ENCODE measurements around the gene POLR3GL.

GRCh38 chr1:145982010-145982723 lies 17.7 kb downstream of the POLR3GL start:
- TF ChIP-seq CTCF (optimal IDR thresholded peaks at IDR 0.05 in 1 of 3, IDR thresholded peaks at IDR 0.05 in 1 of 3, conservative IDR thresholded peaks at IDR 0.05 in 1 of 3; ENCODE audit: extremely low read depth in 1 of 3, insufficient read depth in 2 of 3, low read length in 3 of 3) (no peak), EZH2 (IDR thresholded peaks at IDR 0.05; ENCODE audit: low read length) (no peak)
